ENCODE measurements around the gene FBLN1.

DNA sequence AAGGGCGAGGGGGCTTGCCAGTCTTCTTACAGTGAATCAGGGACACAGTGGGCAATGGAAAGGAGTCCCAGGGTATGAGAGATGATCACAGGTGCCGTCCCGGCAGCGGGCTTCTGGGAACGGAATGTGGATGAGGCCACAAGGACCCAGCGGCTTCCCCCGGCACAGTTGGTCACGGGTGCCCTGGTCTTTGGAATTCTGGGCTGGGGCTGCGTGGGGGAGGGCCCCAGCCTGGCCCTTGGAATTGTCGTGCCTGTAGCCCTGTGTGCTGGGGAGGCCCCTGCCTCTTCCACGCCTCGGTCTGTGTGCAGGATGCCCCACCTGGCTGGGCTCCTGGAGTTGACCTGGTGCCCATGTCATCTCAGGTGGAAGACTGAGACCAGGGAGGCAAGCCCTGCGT, 76.6 kb downstream of the FBLN1 start:
- TF ChIP-seq CTCF (conservative IDR thresholded peaks at IDR 0.05 in 1 of 2, IDR thresholded peaks at IDR 0.05 in 1 of 2; ENCODE audit: extremely low read depth in 1 of 2, insufficient read depth in 1 of 2, low read depth in 1 of 2, low read length in 2 of 2) (no peak), EZH2 (IDR thresholded peaks at IDR 0.05; ENCODE audit: borderline replicate concordance, low read length) (no peak)
